GM12878 (cell line): ENCODE results near the gene LPCAT2. TPM values are rescaled to one million over a fixed set of nuclear protein-coding genes. Genes with fewer than 3 reads are reported as not detected.

ENCODE experiments used
- ATAC-seq: fragments of 200-7000 bp; cut with Tn5 transposase; 3 replicates; pipeline ENCODE4 v1.9.1; 2020; ENCODE audit warnings: mild to moderate bottlenecking, moderate library complexity
- BruUV-seq: library from RNA; stranded (reverse); fragments of 400-500 nt; replicated peaks from 2 replicates; lab custom pipeline; 2021; lab: Mats Ljungman, UMichigan
- CTCF ChIA-PET: fragments of 300-600 bp; sonication (Branson Sonifier 250); formaldehyde crosslinking; extraction: SDS; loops from one replicate; lab custom pipeline; 2021; ENCODE audit warnings: inconsistent platforms; lab: Yijun Ruan, JAX
- POLR2A ChIA-PET: fragments of 350-600 bp; formaldehyde crosslinking; extraction: SDS; loops from one replicate; lab custom pipeline; 2021; ENCODE audit warnings: inconsistent platforms; lab: Charles Lee
- RAD21 ChIA-PET: fragments of 300-600 bp; sonication (Branson Sonifier 250); formaldehyde crosslinking; loops from one replicate; lab custom pipeline; 2023; ENCODE audit warnings: antibody characterized with exemption; ENCODE audit not compliant: unreplicated experiment; lab: Charles Lee
- SMC1A ChIA-PET: fragments of 300-600 bp; sonication (Branson Sonifier 250); formaldehyde crosslinking; loops from one replicate; lab custom pipeline; 2023; ENCODE audit not compliant: unreplicated experiment, uncharacterized antibody; lab: Charles Lee
- DNase-seq: peaks from one replicate; pipeline ENCODE4 v3.0.0-alpha.2; 2011; ENCODE audit warnings: low read depth, low spot score
- FAIRE-seq: peaks from 3 replicates; lab custom pipeline; 2011; peaks lifted over from hg19 to GRCh38; lab: Jason Lieb, UNC
- H2AFZ ChIP-seq: 2 replicates; pipeline ENCODE4 v1.6.0; 2011; ENCODE audit warnings: low read depth, low read length, control low read depth; ENCODE audit not compliant: control insufficient read depth
- H3K27ac ChIP-seq: 2 replicates; pipeline ENCODE4 v1.5.1; 2011; ENCODE audit warnings: control low read depth; ENCODE audit not compliant: control insufficient read depth, insufficient read depth
- H3K27me3 ChIP-seq, 2 experiments: replicated peaks in 1 of 2; 2 replicates each; pipeline versions ENCODE4 v1.6.0 to v1.6.1; 2011; ENCODE audit warnings: low read length in 1 of 2; ENCODE audit not compliant: control insufficient read depth in 2 of 2, insufficient read depth in 2 of 2
- H3K36me3 ChIP-seq, 2 experiments: 2 replicates each; pipeline ENCODE4 v1.5.1; 2011; ENCODE audit warnings: low read length in 1 of 2; ENCODE audit not compliant: control insufficient read depth in 2 of 2, insufficient read depth in 2 of 2
- H3K4me1 ChIP-seq: 2 replicates; pipeline ENCODE4 v1.6.1; 2011; ENCODE audit warnings: mild to moderate bottlenecking, low read length, moderate library complexity, mixed read lengths; ENCODE audit not compliant: control insufficient read depth, insufficient read depth
- H3K4me2 ChIP-seq: 2 replicates; pipeline ENCODE4 v1.6.0; 2011; ENCODE audit warnings: control low read depth; ENCODE audit not compliant: control insufficient read depth, insufficient read depth
- H3K4me3 ChIP-seq: fragments of 200-600 bp; sonication (generic); 2 replicates; pipeline ENCODE4 v1.5.1; 2016
- H3K79me2 ChIP-seq: 2 replicates; pipeline ENCODE4 v1.6.0; 2011; ENCODE audit warnings: low read length; ENCODE audit not compliant: control insufficient read depth, insufficient read depth
- H3K9ac ChIP-seq: 2 replicates; pipeline ENCODE4 v1.8.0; 2011; ENCODE audit warnings: low read length, control low read depth, mixed read lengths; ENCODE audit not compliant: control insufficient read depth, insufficient read depth
- H3K9me3 ChIP-seq: replicated peaks from 3 replicates; pipeline ENCODE4 v1.5.1; 2011; ENCODE audit warnings: mild to moderate bottlenecking, low read length; ENCODE audit not compliant: control insufficient read depth, insufficient read depth
- H4K20me1 ChIP-seq: 2 replicates; pipeline ENCODE4 v1.6.0; 2011; ENCODE audit not compliant: control insufficient read depth, insufficient read depth
- BRCA1 ChIP-seq: IDR thresholded peaks from 2 replicates; pipeline ENCODE4 v1.6.1; 2011; ENCODE audit warnings: low read depth, low read length, improper control_type of control experiment
- CHD4 ChIP-seq: fragments of 200-600 bp; sonication (generic); IDR thresholded peaks from 2 replicates; pipeline ENCODE4 v1.6.1; 2016; ENCODE audit warnings: mild to moderate bottlenecking
- CREB1 ChIP-seq: IDR thresholded peaks from 2 replicates; pipeline ENCODE4 v1.6.1; 2012; ENCODE audit warnings: low read depth, mild to moderate bottlenecking, inconsistent platforms
- IKZF1 ChIP-seq: fragments of 450-650 bp; conservative IDR thresholded peaks from 2 replicates; pipeline ENCODE4 v1.6.1; 2017; ENCODE audit warnings: antibody characterized with exemption, mild to moderate bottlenecking
- IKZF2 ChIP-seq, 2 experiments: fragments of 450-650 bp; IDR thresholded peaks; 2 replicates each; pipeline ENCODE4 v1.6.1; 2017; ENCODE audit warnings: mild to moderate bottlenecking in 2 of 2, moderate library complexity in 2 of 2
- MTA2 ChIP-seq: fragments of 450-650 bp; IDR thresholded peaks from 2 replicates; pipeline ENCODE4 v1.6.1; 2016; ENCODE audit warnings: low read depth, mild to moderate bottlenecking, moderate library complexity
- NKRF ChIP-seq: fragments of 450-650 bp; conservative IDR thresholded peaks from 2 replicates; pipeline ENCODE4 v1.6.1; 2017; ENCODE audit warnings: mild to moderate bottlenecking, moderate library complexity
- NR2F1 ChIP-seq: fragments of 450-650 bp; conservative IDR thresholded peaks from 2 replicates; pipeline ENCODE4 v1.6.1; 2017; ENCODE audit warnings: mild to moderate bottlenecking
- NRF1 ChIP-seq: conservative IDR thresholded peaks from 2 replicates; pipeline ENCODE4 v1.6.1; 2011; ENCODE audit warnings: mild to moderate bottlenecking, low read depth, low read length, improper control_type of control experiment
- POU2F2 ChIP-seq: IDR thresholded peaks from 3 replicates; pipeline ENCODE4 v1.6.1; 2011; ENCODE audit warnings: low read depth, mild to moderate bottlenecking, low read length, borderline replicate concordance
- SKIL ChIP-seq: fragments of 450-650 bp; IDR thresholded peaks from 2 replicates; pipeline ENCODE4 v1.6.1; 2017; ENCODE audit warnings: mild to moderate bottlenecking, low read depth, inconsistent platforms; ENCODE audit not compliant: poor library complexity, severe bottlenecking
- SMAD1 ChIP-seq: fragments of 450-650 bp; IDR thresholded peaks from 2 replicates; pipeline ENCODE4 v1.6.1; 2018; ENCODE audit warnings: mild to moderate bottlenecking, low read depth; ENCODE audit not compliant: partially characterized antibody
- SP1 ChIP-seq: IDR thresholded peaks from one replicate; pipeline ENCODE4 v1.6.1; 2011; ENCODE audit warnings: low read depth, low read length
- SPI1 ChIP-seq: IDR thresholded peaks from 2 replicates; pipeline ENCODE4 v1.6.1; 2011; ENCODE audit warnings: low read depth, mild to moderate bottlenecking, low read length, moderate library complexity, borderline replicate concordance; ENCODE audit not compliant: insufficient read depth
- SREBF1 ChIP-seq: IDR thresholded peaks from 2 replicates; pipeline ENCODE4 v1.6.1; 2012; ENCODE audit warnings: mild to moderate bottlenecking, low read length
- WGBS: methylation state at CpG from one replicate; pipeline ENCODE4 v1.1.6; 2016; ENCODE audit warnings: low lambda C conversion rate; ENCODE audit not compliant: insufficient replicate concordance, insufficient coverage; ENCODE audit errors: missing lambda C conversion rate; 5-methylcytosine and 5-hydroxymethylcytosine counted together
- in situ Hi-C: fragments of 300-500 bp; cut with MboI; formaldehyde crosslinking; loops from 9 replicates; pipeline ENCODE4 v1.14.3; 2018; ENCODE audit warnings: mixed read lengths
- intact Hi-C: fragments of 100-400 bp; cut with micrococcal nuclease; formaldehyde crosslinking; loops from one replicate; pipeline ENCODE4 v1.14.2; 2022; ENCODE audit not compliant: unreplicated experiment
- polyA plus RNA-seq, 11 experiments: library from polyadenylated mRNA; depleted of rRNA in 4 of 11; unstranded in 6 of 11; stranded (reverse) in 5 of 11; fragments of >200 nt; fragmentation: Nextera tagmentation in 4 of 11; fragmentation: Illumina TruSeq in 1 of 11; extraction: Ambion mirVana in 4 of 11; extraction: Trizol in 1 of 11; gene quantifications; 1 replicate in 1 of 11; 2 replicates in 10 of 11; pipeline versions ENCODE4 v1.2.1 to v1.2.3, GENCODE V29; 2011 to 2016; ENCODE audit warnings: inconsistent platforms in 2 of 11, missing spikeins in 2 of 11, low read depth in 1 of 11
- total RNA-seq, 4 experiments: library from RNA; depleted of rRNA in 3 of 4; stranded (reverse); fragments of >200 nt in 3 of 4; fragmentation: Illumina TruSeq in 1 of 4; extraction: Trizol in 1 of 4; gene quantifications; 2 replicates each; pipeline versions ENCODE4 v1.2.1 to v1.2.3, GENCODE V29; 2013 to 2021

Gene LPCAT2
- total and polyA plus RNA-seq, 10 of the 15 experiments (the other 5 are each of a cell fraction or from before 2014, with no cell fraction given): 0.01 TPM; not detected in 9

DNA sequence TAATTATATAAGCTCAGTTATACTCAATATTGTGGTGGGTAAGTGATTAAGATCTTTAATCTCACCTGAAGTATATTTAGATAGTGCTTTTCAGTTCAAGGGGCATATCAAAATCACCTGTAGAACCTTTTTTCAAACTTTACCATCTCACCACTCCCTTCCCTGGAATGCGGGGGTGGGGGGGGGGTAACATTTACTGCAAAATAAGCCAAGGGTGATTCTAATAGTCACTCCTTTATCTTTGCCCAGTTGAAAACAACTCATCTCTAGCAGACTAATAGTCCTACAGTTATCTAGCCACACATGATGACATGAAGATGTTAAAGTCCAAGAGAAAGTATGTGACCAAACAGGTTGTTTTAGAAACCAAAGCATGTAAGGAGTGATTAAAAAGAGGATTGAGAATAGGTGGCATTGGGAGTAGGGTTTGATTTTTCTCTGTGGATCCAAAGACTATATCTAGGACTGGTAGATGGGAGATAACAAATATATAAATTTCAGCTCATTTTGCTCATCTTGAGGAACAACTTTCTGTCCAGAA lies 21.5 kb downstream of the LPCAT2 start:
- no peaks in the 10 kb centered on the region for H3K4me1 ChIP-seq
- no peaks in the 10 kb centered on the region for H4K20me1 ChIP-seq
- WGBS: 25% methylated on average over 1 of the region's 1 CpG
- ChIA-PET RAD21 (interaction anchor here (1.6 kb wide), 1 partner anchor 66 kb away, joined by 3 read pairs; no protein-coding TSS in a partner anchor), CTCF (interaction anchor here (0.7 to 2.2 kb wide), 3 partner anchors 16 to 564 kb away, joined by 3 to 5 read pairs (median 3); no protein-coding TSS in a partner anchor), SMC1A (no interaction called here), POLR2A (no interaction called here)
- H3K27me3 ChIP-seq: no peaks in the 10 kb centered on the region
- no peak overlapping the region for H3K4me2 ChIP-seq
- no peak overlapping the region for H3K27ac ChIP-seq
- no peaks in the 10 kb centered on the region for H3K79me2 ChIP-seq
- DNase-seq (no peak), ATAC-seq (no peak), FAIRE-seq (no peak)
- no peak overlapping the region for H3K4me3 ChIP-seq
- H3K36me3 ChIP-seq: no peaks in the 10 kb centered on the region
- intact Hi-C loops (no loop called here), in situ Hi-C loops (no loop called here)
- no peak for TF ChIP-seq NRF1
- no peaks in the 10 kb centered on the region for H3K9me3 ChIP-seq
- no peak overlapping the region for H3K9ac ChIP-seq
- BruUV-seq: no TSS peak
- no peak overlapping the region for H2AFZ ChIP-seq

- SMC1A ChIA-PET: no interaction called here
- RAD21 ChIA-PET: no interaction called here
- CTCF ChIA-PET: interaction anchor here (2.2 kb wide), 1 partner anchor 18 kb away, joined by 5 read pairs; no protein-coding TSS in a partner anchor
- Histone ChIP-seq H3K79me2 (no peaks in the 10 kb centered on the region), H3K9ac (no peak overlapping the region), H3K4me3 (no peak overlapping the region), H3K27ac (no peak overlapping the region), H3K36me3 (no peaks in the 10 kb centered on the region), H3K9me3 (no peaks in the 10 kb centered on the region), H3K27me3 (no peaks in the 10 kb centered on the region), H3K4me1 (no peaks in the 10 kb centered on the region), H4K20me1 (no peaks in the 10 kb centered on the region), H2AFZ (no peak overlapping the region), H3K4me2 (no peak overlapping the region)
- ATAC-seq (no peak), FAIRE-seq (no peak), DNase-seq (no peak)
- in situ Hi-C loops (no loop called here), intact Hi-C loops (no loop called here)
- 36% methylated on average over 1 of the region's 1 CpG for WGBS
- POLR2A ChIA-PET: no interaction called here
- BruUV-seq: no TSS peak
- TF ChIP-seq CREB1: no peak
- TF ChIP-seq MTA2: no peak
- no peak for TF ChIP-seq POU2F2
- no peak for TF ChIP-seq SP1
- no peak for TF ChIP-seq IKZF2 (IDR thresholded peaks at IDR 0.05)
- TF ChIP-seq CHD4: no peak
- TF ChIP-seq SREBF1: no peak
- no peak for TF ChIP-seq SPI1
- TF ChIP-seq SKIL: no peak
- no peak for TF ChIP-seq SMAD1
- no peak for TF ChIP-seq NR2F1
- TF ChIP-seq IKZF1: no peak
- no peak for TF ChIP-seq NKRF
- no peak for TF ChIP-seq BRCA1
Measured at GRCh38 chr16:55532227-55532626, 23.4 kb downstream of the LPCAT2 start.
